Stimulated activated CD8-positive, alpha-beta memory T cell treated with anti-CD3 and anti-CD28 coated beads, Interleukin-15, amount 100 ng/mL, for 48 hours (primary cell): ENCODE results near the gene CHID1.
A peak's percentile ranks its signal among the peaks of the same experiment; 100 is the strongest.

Source experiments
- DNase-seq, 2 donors: peaks; one replicate each; pipeline ENCODE4 v3.0.0-alpha.2; 2020; ENCODE audit warnings: low read depth in 2 of 2

Gene CHID1

DNA sequence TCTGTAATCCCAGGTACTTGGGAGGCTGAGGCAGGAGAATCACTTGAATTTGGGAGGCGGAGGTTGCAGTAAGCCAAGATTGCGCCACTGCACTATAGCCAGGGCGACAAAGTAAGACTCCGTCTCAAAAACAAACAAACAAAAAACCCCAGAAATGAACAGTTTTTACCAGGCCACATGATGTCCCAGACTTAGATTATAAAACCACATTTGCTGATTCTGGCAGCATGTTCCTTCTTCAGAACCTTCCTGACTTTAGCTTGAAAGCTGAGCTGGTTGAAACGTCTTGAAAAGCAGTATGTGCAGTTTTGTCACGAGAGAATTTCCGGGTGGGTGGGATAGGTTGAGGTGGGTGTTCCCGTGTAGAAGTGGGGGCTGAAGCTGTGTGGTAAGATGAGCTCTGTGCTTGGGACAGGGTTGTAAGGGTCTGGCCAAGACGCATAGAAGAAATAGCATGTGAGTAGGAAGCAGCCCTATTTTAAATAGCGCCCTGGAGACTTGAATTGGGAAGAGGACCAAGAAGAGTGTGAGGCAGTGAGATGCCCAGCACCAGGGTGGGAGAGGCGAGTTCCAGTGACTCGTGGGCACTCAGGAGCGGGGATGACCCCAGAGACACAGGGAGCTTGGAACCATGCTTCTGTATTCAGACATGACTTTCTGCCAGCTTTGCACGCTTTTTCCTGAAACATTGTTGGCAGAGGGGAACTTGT lies 22.7 kb upstream of the CHID1 start:
- no peak for DNase-seq

DNA sequence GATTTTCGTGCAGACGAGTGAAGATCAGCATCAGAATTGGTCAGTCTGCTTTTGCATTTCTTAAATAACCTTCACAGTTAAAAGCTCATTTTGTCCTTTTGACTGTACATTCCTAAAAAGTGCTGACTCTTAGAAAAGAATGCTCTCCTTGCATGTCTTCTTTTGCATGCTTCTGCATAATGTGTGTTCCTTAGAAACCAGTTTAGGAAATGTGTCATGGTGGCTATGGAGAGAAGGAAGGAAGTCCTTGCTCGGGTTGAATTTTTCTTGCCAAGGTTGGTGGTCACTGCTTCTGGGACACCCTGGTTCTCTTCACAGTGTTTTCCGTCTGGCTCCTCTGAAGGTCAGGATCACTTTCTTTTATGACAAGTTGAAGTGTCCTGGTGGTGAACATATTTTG lies 21.8 kb upstream of the CHID1 start:
- no peak for DNase-seq

DNA sequence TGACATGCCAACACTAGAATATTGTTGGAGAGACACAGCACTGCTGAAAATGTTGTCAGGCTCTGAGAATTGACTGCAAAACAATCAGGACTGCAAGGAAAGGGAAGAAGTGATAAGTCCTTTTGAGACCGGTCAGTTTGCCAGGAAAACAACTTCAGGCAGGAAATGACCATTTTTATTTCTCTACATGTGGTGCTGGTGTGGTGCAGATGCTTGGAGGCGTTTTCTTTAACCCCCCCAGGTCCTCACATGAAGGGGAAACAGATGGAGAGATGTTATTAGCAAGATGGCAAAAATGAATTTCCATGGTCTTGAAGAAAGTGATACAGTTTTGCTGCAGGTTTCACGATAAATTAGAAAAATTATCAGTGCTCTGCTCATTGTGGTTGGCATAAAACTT lies 20.8 kb upstream of the CHID1 start:
- DNase-seq = no peak

DNA sequence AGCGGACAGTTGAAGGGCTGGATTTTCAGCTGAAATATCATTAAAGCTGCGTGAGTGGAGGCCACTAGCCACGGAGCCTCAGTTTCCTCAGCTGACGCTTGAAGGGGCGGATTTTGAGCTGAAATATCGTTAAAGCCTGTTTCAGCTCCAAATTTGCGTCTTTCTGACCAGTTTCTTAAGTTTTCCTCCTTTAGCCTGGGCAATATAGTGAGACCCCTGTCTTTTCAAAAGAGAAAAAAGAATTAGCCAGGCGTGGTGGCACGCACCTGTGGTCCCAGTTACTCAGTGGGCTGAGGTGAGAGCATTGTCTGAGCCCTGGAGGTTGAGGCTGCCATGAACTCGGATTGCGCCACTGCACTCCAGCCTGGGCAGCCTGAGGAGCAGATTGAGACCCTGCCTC lies 18.8 kb upstream of the CHID1 start:
- no peak for DNase-seq

DNA sequence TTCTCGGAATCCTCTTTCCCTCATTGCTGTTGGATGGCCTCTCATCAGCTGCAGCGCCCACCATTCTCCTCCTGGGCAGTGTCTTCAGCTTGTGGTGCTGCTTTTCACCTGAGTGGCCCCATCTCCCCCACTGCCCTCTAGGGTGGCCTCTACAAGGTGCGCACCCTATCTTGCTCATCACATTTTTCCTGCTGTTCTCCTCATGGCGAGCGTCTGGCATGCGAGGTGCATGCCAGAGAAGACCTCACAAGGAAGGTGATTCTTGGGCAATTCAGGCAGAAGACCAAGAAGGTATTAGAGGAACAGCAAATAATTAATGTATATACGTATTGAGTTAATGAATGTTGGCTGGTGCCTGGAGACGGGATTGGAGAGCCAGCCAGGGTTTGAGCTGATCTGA lies 18.2 kb upstream of the CHID1 start:
- no peak for DNase-seq

DNA sequence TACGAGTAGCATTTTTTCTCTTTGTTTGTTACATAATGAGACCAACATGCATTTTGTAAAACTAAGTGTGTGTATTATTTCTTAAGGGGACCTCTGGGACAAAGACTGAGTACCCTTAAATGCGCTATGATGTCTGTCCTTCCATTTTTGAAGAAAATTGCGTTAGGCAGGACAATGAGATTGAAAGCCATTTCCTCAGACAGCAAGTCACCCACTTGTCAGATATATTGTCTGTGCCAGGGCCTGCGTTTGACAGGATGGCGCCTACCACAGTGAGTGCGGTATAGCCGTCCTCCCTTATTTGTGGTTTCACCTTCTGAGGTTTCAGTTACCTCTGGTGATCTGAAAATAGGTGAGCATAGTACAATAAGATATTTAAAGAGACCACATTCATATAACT lies 17.3 kb upstream of the CHID1 start:
- DNase-seq = no peak

DNA sequence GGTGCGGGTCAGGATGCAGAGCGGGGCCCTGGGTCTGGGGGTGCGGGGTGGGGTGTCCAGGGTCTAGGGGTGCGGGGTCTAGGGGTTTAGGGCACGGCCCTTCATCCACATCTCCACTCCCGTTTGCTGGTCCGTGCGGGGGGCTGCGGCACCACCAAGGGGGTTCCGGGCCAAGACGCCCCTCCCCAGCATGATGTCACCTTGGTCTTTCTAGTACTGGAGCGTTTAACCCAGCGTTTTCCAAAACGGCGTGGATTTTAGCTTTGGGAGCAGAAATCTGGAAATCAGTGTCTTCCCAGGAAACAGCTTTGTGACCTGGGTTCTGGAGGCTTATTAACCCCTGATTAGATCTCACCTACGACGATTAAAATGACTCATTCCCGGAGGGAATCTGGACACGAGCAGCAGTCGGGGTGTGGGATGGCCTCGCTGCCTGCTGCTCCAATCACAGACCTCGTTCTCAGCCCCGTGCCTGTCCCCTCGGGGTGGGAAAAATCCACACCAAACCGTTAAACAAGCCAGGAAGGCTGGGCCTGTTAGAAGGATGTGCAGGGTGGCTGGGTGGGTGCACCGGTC lies 15.8 kb upstream of the CHID1 start:
- no peak for DNase-seq

DNA sequence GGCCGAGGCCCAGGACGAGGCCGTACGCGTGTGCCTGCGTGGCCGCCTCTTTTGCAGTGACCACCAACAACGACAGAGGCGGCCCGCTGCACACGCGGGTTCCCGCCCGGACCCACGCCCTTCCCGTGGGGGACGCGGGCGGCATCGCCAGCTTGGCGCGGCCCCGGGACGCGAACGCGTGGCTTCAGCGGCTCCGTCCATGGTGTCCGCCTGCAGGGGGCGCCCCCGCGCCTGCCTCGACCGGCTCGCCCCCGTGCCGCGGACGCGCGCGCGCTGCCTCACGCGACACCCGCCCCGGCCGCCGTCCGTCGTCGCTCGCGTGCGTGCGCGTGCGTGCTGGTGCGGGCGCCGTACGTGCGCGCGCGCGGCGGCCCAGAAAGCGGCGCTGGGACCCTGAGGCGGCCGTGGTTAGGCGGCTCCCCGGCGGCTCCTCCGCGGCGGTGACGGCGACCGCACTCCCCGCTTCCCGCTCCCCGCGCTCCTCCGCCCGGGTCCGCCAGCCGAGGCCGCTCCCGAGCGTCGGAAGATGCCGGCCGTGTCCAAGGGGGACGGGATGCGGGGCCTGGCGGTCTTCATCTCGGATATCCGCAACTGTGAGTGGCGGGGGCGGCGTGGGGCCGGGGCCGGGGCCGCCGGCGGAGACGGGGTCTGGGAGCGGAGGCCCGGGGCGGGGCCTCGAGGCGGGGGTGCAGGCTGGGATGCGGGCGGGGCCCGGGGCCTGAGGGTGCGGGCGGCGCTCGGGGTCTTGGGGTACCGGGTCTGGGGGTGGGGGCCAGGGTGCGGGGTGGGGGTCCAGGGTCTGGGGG lies 15.1 kb upstream of the CHID1 start, which contains the start of gene AP2A2:
AP2A2 (plus strand) TSS at position 375 of the 806 bp plus-strand sequence; CDS start at position 527, 152 bp downstream.
- peak; percentile 87 to 88 for DNase-seq

DNA sequence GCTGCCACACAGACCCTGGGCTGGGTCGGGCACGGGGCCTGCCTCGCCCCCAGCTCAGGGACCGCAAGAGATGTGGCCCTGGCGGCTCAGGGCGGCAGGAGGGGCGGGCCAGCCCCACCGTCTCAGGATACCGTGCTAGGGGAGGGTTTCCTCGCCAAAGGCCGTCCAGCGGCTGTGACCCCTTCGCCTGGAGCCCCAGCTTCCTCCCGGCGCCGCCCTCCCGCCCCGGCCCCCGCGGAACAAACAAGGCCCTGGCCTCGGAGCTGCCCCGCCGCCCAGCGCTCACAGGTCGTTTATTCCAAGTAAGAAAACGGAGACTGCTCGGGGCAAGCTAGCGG lies 14.5 kb upstream of the CHID1 start:
- no peak for DNase-seq

DNA sequence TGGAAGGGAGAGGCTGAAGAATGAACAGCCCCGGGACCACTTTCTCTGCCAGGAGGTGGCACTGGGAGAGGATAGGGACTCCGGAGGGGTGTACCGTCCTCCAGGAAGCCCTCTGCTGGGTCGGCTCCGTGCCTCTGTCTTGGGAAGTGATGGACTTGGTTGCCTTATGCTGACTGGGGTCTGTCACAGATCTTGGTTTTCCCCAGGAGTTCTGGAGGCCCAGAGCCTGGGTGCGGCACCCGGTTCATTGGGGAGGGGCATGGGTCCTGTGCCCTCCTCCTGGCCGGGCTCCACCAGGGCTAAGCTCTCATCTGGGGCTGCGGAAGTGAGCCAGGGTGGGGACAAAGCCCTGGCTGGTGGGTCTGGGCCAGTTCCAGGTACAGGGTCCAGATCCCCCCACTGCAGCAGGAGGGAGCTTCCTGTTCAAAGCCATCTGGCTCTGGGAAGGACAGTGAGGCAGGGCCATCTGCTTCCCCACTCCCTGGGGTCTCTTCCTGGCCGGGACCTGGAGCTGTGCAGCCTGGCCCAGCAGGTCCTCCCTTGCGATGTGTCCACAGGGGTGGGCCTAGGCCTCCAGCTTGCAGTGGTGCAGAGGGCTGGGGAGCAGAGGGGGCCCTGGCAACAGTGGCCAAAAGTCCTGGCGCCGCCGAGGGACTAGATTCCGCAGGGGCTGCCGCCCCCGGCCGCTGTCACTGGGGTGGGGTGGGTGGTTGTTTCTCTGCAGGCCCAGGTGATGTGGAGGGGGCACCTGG lies 14.0 kb upstream of the CHID1 start:
- DNase-seq = no peak

DNA sequence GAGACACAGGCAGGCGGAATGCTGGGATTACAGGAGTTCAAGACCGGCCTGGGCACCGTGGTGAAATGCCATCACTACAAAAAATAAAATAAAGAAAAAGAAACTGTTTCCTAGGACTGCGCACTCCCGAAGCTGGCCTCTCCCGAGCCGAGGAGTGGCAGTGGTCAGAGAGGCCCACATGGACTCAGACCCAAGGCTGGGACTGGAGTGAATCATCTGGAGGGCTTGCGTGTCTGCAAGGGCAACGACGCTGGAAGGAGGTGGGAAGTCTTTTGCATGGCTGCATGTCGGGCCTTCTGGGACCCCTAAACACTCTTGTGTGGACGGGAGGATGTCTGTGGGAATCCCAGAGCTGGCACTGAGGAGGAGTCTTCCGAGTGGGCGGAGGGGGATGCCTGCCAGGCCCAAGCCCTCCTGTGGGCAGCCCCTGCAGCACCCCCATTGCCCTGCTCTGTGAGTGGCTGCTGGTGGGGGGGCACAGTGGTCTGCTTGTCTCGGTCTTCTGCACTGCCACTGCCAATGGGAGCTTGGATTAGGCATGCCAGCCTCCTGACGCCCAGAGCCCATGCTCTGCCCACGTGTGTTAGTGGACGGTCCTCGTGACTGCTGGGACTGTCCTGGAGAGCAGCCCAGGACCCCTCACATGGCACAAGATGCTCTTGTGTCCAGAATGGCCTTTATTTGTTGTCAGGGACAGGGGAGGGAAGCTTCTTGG lies 13.2 kb upstream of the CHID1 start:
- DNase-seq = no peak

DNA sequence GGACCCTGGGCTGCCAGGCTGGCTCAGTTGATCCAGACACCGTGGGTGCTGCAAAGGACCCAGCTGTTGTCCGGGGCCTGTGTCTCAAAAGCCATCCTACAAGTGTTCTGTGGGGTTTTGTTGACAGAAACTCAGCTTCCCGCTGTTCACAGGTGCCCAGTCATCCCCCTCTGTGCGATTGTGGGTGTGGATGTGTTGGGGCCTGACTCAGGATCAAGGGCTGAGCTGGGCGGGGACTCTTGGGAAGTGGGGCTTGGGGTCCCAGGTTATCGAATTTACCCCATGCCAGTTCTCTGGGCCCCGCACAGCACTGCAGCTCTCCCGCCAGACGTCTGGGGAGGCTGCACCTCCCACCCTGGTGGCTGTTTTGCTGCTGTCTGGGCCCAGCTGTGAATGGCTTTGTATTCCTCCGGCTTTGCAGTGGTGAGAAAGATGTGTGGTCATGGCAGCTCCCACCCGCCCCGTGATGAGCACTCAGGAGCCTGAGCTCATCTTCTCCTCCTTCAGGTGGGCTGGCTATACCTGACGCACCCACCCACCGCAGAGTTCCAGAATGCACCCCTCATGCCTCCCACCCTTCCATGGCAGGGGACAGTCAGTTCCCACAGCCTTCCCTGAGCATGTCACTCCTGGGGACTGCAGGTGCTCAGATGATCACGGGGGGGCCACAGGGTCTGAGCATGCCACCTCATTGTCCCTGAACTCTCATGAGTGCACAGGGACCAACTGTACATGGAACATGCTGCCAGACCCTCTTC lies 11.5 kb upstream of the CHID1 start:
- no peak for DNase-seq

DNA sequence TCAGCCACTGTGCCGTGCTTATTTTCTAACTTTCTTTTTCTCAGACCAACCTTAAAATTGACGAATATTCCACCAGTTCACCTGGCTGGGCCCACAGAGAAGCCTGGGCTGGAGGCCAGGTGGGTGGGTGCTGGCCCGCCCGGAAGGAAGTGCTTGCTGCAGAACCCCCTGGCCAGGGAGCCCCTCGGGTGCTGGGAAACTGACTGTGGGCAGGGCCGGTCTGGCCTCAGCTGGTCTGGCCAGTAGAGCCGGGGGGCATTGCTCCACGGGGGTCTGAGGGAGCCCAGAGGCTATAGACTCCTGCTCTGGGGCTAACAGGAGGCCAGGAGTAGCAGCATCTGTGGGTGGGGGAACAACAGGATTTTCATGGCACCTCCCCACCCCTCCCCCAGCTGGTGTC lies 6.8 kb upstream of the CHID1 start:
- no peak for DNase-seq

DNA sequence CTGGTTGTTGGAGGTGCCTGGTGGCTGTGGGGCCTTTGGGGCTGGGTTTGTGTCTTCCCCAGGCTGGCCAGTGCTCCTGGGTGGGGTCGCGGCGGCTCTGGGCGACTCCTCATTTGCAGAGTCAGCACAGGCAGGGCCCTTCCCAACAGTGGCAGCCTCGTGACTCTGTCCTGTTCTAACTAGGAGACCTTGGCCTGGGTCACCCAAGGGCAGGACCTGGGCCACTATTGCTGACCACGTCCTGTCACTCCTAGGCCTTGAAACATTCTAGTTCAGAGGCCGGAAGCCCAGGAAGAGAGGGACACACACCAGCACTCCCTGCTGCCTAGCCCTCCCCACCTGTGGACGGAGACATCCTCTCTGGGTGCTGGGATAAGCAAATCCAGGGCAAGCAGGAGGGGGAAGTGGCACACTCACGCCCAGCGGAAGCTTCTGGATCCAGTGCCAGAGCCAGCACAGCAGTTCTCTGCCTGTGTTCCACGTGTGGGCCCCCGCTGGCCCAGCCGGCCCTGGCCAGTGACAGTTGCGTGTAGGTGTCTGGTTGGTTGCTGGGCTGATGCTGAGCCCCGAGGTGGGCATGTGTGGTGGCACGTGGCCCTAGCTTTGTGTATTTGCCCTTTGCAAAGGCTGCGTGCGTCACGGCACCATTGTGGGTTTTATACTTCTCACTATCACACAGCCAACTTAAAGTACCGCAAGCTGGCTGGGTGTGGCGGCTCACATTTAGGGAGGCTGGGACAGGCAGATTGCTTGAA lies 4.3 kb upstream of the CHID1 start:
- DNase-seq = no peak

DNA sequence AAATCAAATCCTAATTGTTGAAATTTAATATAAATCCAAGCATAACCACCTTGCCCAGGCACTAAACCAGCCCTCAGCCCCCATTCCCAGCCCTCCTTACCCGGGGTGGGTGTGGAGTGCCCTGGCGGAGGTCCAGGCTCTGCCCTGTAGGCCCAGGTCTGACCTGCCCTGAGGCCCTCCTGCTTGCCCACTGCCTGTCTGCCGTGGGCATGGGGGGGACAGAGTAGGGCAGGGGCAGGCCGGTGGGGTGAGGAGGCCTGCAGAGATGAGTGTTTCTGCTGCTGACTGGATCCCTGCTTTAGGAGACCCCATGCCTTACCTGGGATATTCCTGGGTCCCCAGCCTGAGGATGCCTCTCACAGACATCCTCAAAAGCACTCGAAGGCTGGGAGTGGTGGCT lies 3.6 kb upstream of the CHID1 start:
- no peak for DNase-seq

DNA sequence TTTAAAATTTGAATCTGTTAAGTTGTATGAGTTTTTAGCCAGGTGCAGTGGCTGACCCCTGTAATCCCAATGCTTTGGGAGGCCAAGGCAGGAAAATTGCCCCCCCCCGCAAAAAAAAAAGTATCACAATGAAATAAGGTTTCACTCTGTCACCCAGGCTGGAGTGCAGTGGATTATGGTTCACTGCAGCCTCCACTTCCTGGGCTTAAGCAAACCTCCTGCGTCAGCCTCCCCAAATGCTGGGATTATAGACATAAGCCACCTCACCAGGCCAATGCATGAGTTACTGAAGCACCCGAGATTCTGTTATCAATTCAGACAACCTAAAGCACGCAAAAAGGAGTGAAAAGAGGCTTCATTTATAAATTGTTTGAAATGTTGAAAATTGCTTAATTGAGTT lies 2.4 kb upstream of the CHID1 start:
- DNase-seq = no peak

DNA sequence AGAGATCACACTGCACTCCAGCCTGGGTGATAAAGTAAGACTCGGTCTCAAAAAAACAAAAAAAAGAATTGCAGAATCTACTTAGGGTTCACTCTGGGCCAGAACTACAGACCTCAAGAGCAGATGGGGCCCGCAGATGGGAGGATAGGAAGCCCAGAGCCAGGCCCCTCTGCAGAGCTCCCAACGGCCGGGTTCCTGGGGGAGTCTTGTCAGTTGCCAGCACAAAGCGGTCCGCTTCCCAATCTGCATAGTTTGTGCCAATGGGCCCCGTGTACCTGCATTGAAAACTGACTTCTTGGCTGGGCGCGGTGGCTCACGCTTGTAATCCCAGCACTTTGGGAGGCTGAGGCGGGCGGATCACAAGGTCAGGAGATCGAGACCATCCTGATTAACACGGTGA lies 1.7 kb upstream of the CHID1 start:
- no peak for DNase-seq

DNA sequence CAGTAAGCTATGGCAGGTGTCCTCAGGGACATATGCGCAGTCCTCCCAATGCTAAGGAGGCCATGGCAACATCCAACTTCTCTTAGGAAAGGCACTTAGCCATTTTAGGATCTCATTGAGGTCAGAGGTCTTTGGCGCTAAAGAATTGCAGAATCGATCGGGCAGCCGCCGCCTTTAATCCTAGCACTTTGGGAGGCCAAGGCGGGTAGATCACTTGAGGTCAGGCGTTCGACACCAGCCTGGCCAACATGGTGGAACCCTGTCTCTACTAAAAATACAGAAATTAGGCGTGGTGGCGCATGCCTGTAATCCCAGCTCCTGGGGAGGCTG lies 1.2 kb upstream of the CHID1 start:
- DNase-seq = no peak

DNA sequence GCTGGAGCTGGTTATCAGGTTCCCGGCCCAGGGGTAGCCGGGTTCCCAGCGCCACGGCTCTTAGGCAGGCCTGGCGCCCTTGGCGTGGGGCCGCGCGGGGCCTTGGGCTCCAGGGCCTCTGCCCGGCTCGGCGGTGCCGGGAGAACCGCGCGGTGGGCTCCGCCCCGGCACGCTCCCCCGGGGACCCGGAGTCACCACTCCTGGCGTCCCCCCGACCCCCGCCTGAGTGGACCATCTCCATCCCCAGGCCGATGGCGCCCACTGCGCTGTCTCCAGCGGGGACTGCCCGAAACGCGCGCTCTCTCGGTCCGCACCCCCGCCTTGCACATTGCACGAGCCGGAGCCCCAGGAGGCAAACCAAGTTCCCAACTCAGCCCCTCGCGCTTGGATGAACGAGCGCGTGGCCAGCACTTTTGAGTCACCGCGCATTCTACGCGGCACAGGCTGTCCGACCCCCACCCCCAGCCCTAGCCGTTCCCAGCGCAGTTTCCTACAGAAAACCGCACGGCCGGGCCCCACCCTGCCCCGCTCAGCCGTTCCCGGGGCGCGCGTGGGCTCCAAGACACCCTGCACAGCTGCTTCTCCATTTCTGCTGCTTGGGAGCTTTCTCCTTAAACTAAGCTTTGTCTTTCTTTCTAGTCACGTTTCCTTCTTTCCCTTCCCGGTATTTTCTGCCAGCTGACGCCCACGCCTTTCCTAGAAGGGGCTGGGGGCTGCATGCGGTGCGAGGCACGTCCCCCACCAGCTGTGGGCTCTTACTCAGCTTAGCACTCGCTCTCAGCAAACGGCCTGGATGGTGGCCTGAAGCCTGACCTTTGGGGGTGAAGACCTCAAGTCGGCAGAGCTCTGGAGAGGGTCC lies 650 bp upstream of the CHID1 start:
- peak; percentile 23 to 41 for DNase-seq
